Left lung (tissue), 10 donors: ENCODE measurements around the gene NAV3. TPM values are rescaled to one million over a fixed set of nuclear protein-coding genes. Genes with fewer than 3 reads are reported as not detected.

Source experiments
- ATAC-seq: fragments of 200-7000 bp; cut with Tn5 transposase; one replicate; pipeline ENCODE4 v1.9.1; 2020; ENCODE audit warnings: moderate library complexity
- DNase-seq, 4 donors: peaks; one replicate each; pipeline ENCODE4 v3.0.0-alpha.2; 2013 to 2020
- H3K27ac ChIP-seq, 2 donors: fragments of 200-600 bp; sonication (generic) in 1 of 2; one replicate each; pipeline versions ENCODE4 v1.5.0 to v1.8.0; 2020 to 2021
- H3K27me3 ChIP-seq, 2 donors: fragments of 200-600 bp; sonication (generic) in 1 of 2; one replicate each; pipeline versions ENCODE4 v1.5.0 to v1.8.0; 2020 to 2021
- H3K36me3 ChIP-seq, 2 donors: fragments of 200-600 bp; sonication (generic) in 1 of 2; one replicate each; pipeline versions ENCODE4 v1.5.0 to v1.8.0; 2020 to 2021
- H3K4me1 ChIP-seq, 2 donors: fragments of 200-600 bp; one replicate each; pipeline ENCODE4 v1.8.0; 2021
- H3K4me3 ChIP-seq, 2 donors: fragments of 200-600 bp; sonication (generic) in 1 of 2; one replicate each; pipeline versions ENCODE4 v1.5.0 to v1.8.0; 2020 to 2021; ENCODE audit warnings: mild to moderate bottlenecking in 1 of 2
- H3K9me3 ChIP-seq, 2 donors: fragments of 200-600 bp; sonication (generic) in 1 of 2; one replicate each; pipeline versions ENCODE4 v1.5.0 to v1.8.0; 2020 to 2021
- intact Hi-C, 2 donors: fragments of 100-400 bp; cut with DNase I; formaldehyde crosslinking; loops; one replicate each; pipeline versions ENCODE4 v1.11.2 to v1.14.2; 2022
- polyA plus RNA-seq, 6 donors: library from polyadenylated mRNA; unstranded; fragments of 120-200 nt; gene quantifications; one replicate each; pipeline ENCODE4 v1.2.1, GENCODE V29; 2013; ENCODE audit not compliant: insufficient read length in 6 of 6
- total RNA-seq, 2 donors: library from RNA; stranded (reverse); fragmentation: NEBNext Ultra II Directional; extraction: Animal tissue kit (Norgen Biotek cat#: 25700); gene quantifications; one replicate each; pipeline ENCODE4 v1.2.1, GENCODE V29; 2021
- TF ChIP-seq, protein P1 (sequence below), 2 donors: fragments of 200-600 bp; sonication (generic) in 1 of 2; IDR thresholded peaks; one replicate each; pipeline versions ENCODE4 v1.5.0 to v1.8.0; 2021; ENCODE audit warnings: antibody characterized with exemption in 2 of 2
- donor health status: DM: no; HTN: yes; CAD: no.
- donor health status: DM: no; HTN: no; CAD: no.

Gene NAV3
- total and polyA plus RNA-seq, 8 donors = 5.2 to 10.8 (median 6.8) TPM

DNA sequence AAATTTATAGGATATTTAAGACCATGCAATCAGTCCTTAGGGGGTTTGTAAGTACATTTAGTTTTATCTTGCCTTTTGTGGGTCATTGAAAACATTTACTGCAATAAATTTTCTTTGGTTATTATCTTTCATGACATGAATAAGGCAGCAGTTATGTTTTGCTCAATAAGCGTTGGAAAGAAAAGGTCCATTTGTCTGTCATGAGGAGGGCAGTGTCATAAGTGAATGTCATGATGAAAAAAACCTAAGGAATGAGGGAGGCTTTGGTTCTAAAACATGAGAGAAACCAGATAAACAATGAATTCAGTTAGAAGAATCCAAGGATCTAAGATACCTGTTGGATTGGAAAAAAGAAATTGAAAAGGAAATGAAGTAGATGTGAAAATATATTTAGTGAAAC is 209.4 kb downstream of the NAV3 start:
- no peaks in the 10 kb centered on the region for H3K36me3 ChIP-seq
- H3K4me1 ChIP-seq = no peaks in the 10 kb centered on the region
- no peaks in the 10 kb centered on the region for H3K27me3 ChIP-seq
- TF ChIP-seq, protein P1, sequence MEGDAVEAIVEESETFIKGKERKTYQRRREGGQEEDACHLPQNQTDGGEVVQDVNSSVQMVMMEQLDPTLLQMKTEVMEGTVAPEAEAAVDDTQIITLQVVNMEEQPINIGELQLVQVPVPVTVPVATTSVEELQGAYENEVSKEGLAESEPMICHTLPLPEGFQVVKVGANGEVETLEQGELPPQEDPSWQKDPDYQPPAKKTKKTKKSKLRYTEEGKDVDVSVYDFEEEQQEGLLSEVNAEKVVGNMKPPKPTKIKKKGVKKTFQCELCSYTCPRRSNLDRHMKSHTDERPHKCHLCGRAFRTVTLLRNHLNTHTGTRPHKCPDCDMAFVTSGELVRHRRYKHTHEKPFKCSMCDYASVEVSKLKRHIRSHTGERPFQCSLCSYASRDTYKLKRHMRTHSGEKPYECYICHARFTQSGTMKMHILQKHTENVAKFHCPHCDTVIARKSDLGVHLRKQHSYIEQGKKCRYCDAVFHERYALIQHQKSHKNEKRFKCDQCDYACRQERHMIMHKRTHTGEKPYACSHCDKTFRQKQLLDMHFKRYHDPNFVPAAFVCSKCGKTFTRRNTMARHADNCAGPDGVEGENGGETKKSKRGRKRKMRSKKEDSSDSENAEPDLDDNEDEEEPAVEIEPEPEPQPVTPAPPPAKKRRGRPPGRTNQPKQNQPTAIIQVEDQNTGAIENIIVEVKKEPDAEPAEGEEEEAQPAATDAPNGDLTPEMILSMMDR (IDR thresholded peaks at IDR 0.05) = no peak
- intact Hi-C loops = no loop called here
- no peak for DNase-seq
- no peak for ATAC-seq
- peaks cover 0 to 17% of the 10 kb centered on the region in 2 donors for H3K9me3 ChIP-seq
- H3K4me3 ChIP-seq = no peak overlapping the region
- no peak overlapping the region for H3K27ac ChIP-seq

GRCh38 chr12:78050790-78051189 is 220.1 kb downstream of the NAV3 start:
- ATAC-seq (no peak), DNase-seq (peak in 1 of 4 donors; percentile 43)
- Histone ChIP-seq H3K27ac (no peak overlapping the region), H3K4me3 (no peak overlapping the region), H3K4me1 (no peaks in the 10 kb centered on the region), H3K9me3 (peaks cover 0 to 25% of the 10 kb centered on the region in 2 donors), H3K36me3 (no peaks in the 10 kb centered on the region), H3K27me3 (no peaks in the 10 kb centered on the region)
- TF ChIP-seq, protein P1 (IDR thresholded peaks at IDR 0.05) = no peak
- intact Hi-C loops = no loop called here

DNA sequence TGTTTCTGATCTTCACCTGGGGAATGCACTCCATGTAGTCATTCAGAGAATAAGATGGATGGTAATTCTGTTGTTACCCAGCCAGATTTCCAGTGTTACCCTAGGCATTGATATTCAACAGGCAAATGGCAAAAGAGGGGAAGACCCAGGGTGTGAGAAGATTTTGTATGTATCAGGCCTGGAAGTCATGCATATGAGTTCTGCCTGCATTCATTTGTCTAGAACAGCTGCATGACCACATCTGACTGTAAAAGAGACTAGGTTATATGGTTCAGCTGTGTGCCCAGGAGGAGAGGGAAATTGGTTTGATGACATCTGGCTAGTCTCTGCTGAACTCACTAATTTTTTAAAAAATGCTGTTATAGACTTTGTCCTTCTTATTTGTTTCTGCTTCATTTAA is 224.9 kb downstream of the NAV3 start:
- Histone ChIP-seq H3K4me3 (no peak overlapping the region), H3K36me3 (no peaks in the 10 kb centered on the region), H3K9me3 (no peaks in the 10 kb centered on the region), H3K27ac (no peak overlapping the region), H3K27me3 (no peaks in the 10 kb centered on the region), H3K4me1 (no peaks in the 10 kb centered on the region)
- DNase-seq (no peak), ATAC-seq (no peak)
- TF ChIP-seq, protein P1 (IDR thresholded peaks at IDR 0.05) = no peak
- intact Hi-C loops = no loop called here

- Histone ChIP-seq H3K36me3 (no peaks in the 10 kb centered on the region), H3K4me3 (no peak overlapping the region), H3K27ac (no peak overlapping the region), H3K9me3 (no peaks in the 10 kb centered on the region), H3K27me3 (no peaks in the 10 kb centered on the region), H3K4me1 (no peaks in the 10 kb centered on the region)
- TF ChIP-seq, protein P1 (IDR thresholded peaks at IDR 0.05) = no peak
- intact Hi-C loops = no loop called here
- DNase-seq = no peak
- ATAC-seq = no peak
Measured at GRCh38 chr12:78057075-78057474, 226.4 kb downstream of the NAV3 start.

- Histone ChIP-seq H3K9me3 (no peaks in the 10 kb centered on the region), H3K27me3 (no peaks in the 10 kb centered on the region), H3K36me3 (no peaks in the 10 kb centered on the region), H3K27ac (no peak overlapping the region), H3K4me3 (no peak overlapping the region), H3K4me1 (no peaks in the 10 kb centered on the region)
- intact Hi-C loops = no loop called here
- ATAC-seq (no peak), DNase-seq (no peak)
- TF ChIP-seq, protein P1 (IDR thresholded peaks at IDR 0.05) = no peak
Measured at GRCh38 chr12:78060186-78060585, 229.5 kb downstream of the NAV3 start.
